CD4-positive, alpha-beta T cell treated with Interleukin-1 beta for 1 hour (primary cell): ENCODE data around the gene KCNJ8.
"Not testable (repeated sequence)": the region's sequence is repeated elsewhere in the genome, so short reads cannot be mapped to it uniquely, and the experiment has no call there.

Source experiments
- DNase-seq, 2 donors: peaks; one replicate each; pipeline ENCODE4 v3.0.0-alpha.2; 2020 to 2022

Gene KCNJ8

GRCh38 chr12:21774358-21775132 is at the start of gene KCNJ8:
Gene KCNJ8, minus strand, starts transcription at chr12:21774706. Its CDS starts 1,090 bp downstream, at chr12:21773616.
- no peak for DNase-seq

- no peak for DNase-seq
Observed at GRCh38 chr12:21823581-21823980, 49.1 kb upstream of the KCNJ8 start.

GRCh38 chr12:21819678-21820077 is 45.2 kb upstream of the KCNJ8 start:
- no peak for DNase-seq

GRCh38 chr12:21819236-21819635 is 44.7 kb upstream of the KCNJ8 start:
- DNase-seq = no peak

- DNase-seq = no peak
Observed at GRCh38 chr12:21818627-21819026, 44.1 kb upstream of the KCNJ8 start.

- DNase-seq = no peak
Observed at GRCh38 chr12:21815306-21816062, 41.0 kb upstream of the KCNJ8 start.

GRCh38 chr12:21814814-21815213 is 40.3 kb upstream of the KCNJ8 start:
- no peak for DNase-seq

- DNase-seq = no peak
Observed at GRCh38 chr12:21814327-21814726, 39.8 kb upstream of the KCNJ8 start.

- no peak for DNase-seq
Observed at GRCh38 chr12:21813751-21814150, 39.2 kb upstream of the KCNJ8 start.

GRCh38 chr12:21813125-21813524 is 38.6 kb upstream of the KCNJ8 start:
- no peak for DNase-seq

- not testable (repeated sequence) for DNase-seq
Observed at GRCh38 chr12:21812340-21812739, 37.8 kb upstream of the KCNJ8 start.

GRCh38 chr12:21809100-21809499 is 34.6 kb upstream of the KCNJ8 start:
- DNase-seq = no peak

- no peak for DNase-seq
Observed at GRCh38 chr12:21806255-21806654, 31.7 kb upstream of the KCNJ8 start.

- no peak for DNase-seq
Observed at GRCh38 chr12:21801522-21802288, 27.2 kb upstream of the KCNJ8 start.

GRCh38 chr12:21800011-21800410 is 25.5 kb upstream of the KCNJ8 start:
- DNase-seq = no peak

- DNase-seq = no peak
Observed at GRCh38 chr12:21797539-21797938, 23.0 kb upstream of the KCNJ8 start.

GRCh38 chr12:21795648-21796328 is 21.3 kb upstream of the KCNJ8 start:
- DNase-seq = no peak

GRCh38 chr12:21794807-21795595 is 20.5 kb upstream of the KCNJ8 start:
- not testable (repeated sequence) for DNase-seq

GRCh38 chr12:21789687-21790086 is 15.2 kb upstream of the KCNJ8 start:
- not testable (repeated sequence) for DNase-seq

- no peak for DNase-seq
Observed at GRCh38 chr12:21788089-21788983, 13.8 kb upstream of the KCNJ8 start.

GRCh38 chr12:21786041-21786531 is 11.6 kb upstream of the KCNJ8 start:
- no peak for DNase-seq
